GM12878 (cell line): ENCODE measurements around the gene MYBPC2. TPM values are rescaled to one million over a fixed set of nuclear protein-coding genes. Genes with fewer than 3 reads are reported as not detected.

Experiments used
- ATAC-seq: fragments of 200-7000 bp; cut with Tn5 transposase; 3 replicates; pipeline ENCODE4 v1.9.1; 2020; ENCODE audit warnings: mild to moderate bottlenecking, moderate library complexity
- BruUV-seq: library from RNA; stranded (reverse); fragments of 400-500 nt; replicated peaks from 2 replicates; lab custom pipeline; 2021; lab: Mats Ljungman, UMichigan
- CTCF ChIA-PET: fragments of 300-600 bp; sonication (Branson Sonifier 250); formaldehyde crosslinking; extraction: SDS; loops from one replicate; lab custom pipeline; 2021; ENCODE audit warnings: inconsistent platforms; lab: Yijun Ruan, JAX
- POLR2A ChIA-PET: fragments of 350-600 bp; formaldehyde crosslinking; extraction: SDS; loops from one replicate; lab custom pipeline; 2021; ENCODE audit warnings: inconsistent platforms; lab: Charles Lee
- RAD21 ChIA-PET: fragments of 300-600 bp; sonication (Branson Sonifier 250); formaldehyde crosslinking; loops from one replicate; lab custom pipeline; 2023; ENCODE audit warnings: antibody characterized with exemption; ENCODE audit not compliant: unreplicated experiment; lab: Charles Lee
- SMC1A ChIA-PET: fragments of 300-600 bp; sonication (Branson Sonifier 250); formaldehyde crosslinking; loops from one replicate; lab custom pipeline; 2023; ENCODE audit not compliant: unreplicated experiment, uncharacterized antibody; lab: Charles Lee
- DNase-seq: peaks from one replicate; pipeline ENCODE4 v3.0.0-alpha.2; 2011; ENCODE audit warnings: low read depth, low spot score
- FAIRE-seq: peaks from 3 replicates; lab custom pipeline; 2011; peaks lifted over from hg19 to GRCh38; lab: Jason Lieb, UNC
- H2AFZ ChIP-seq: 2 replicates; pipeline ENCODE4 v1.6.0; 2011; ENCODE audit warnings: low read depth, low read length, control low read depth; ENCODE audit not compliant: control insufficient read depth
- H3K27ac ChIP-seq: 2 replicates; pipeline ENCODE4 v1.5.1; 2011; ENCODE audit warnings: control low read depth; ENCODE audit not compliant: control insufficient read depth, insufficient read depth
- H3K27me3 ChIP-seq, 2 experiments: replicated peaks in 1 of 2; 2 replicates each; pipeline versions ENCODE4 v1.6.0 to v1.6.1; 2011; ENCODE audit warnings: low read length in 1 of 2; ENCODE audit not compliant: control insufficient read depth in 2 of 2, insufficient read depth in 2 of 2
- H3K36me3 ChIP-seq, 2 experiments: 2 replicates each; pipeline ENCODE4 v1.5.1; 2011; ENCODE audit warnings: low read length in 1 of 2; ENCODE audit not compliant: control insufficient read depth in 2 of 2, insufficient read depth in 2 of 2
- H3K4me1 ChIP-seq: 2 replicates; pipeline ENCODE4 v1.6.1; 2011; ENCODE audit warnings: mild to moderate bottlenecking, low read length, moderate library complexity, mixed read lengths; ENCODE audit not compliant: control insufficient read depth, insufficient read depth
- H3K4me2 ChIP-seq: 2 replicates; pipeline ENCODE4 v1.6.0; 2011; ENCODE audit warnings: control low read depth; ENCODE audit not compliant: control insufficient read depth, insufficient read depth
- H3K4me3 ChIP-seq: fragments of 200-600 bp; sonication (generic); 2 replicates; pipeline ENCODE4 v1.5.1; 2016
- H3K79me2 ChIP-seq: 2 replicates; pipeline ENCODE4 v1.6.0; 2011; ENCODE audit warnings: low read length; ENCODE audit not compliant: control insufficient read depth, insufficient read depth
- H3K9ac ChIP-seq: 2 replicates; pipeline ENCODE4 v1.8.0; 2011; ENCODE audit warnings: low read length, control low read depth, mixed read lengths; ENCODE audit not compliant: control insufficient read depth, insufficient read depth
- H3K9me3 ChIP-seq: replicated peaks from 3 replicates; pipeline ENCODE4 v1.5.1; 2011; ENCODE audit warnings: mild to moderate bottlenecking, low read length; ENCODE audit not compliant: control insufficient read depth, insufficient read depth
- H4K20me1 ChIP-seq: 2 replicates; pipeline ENCODE4 v1.6.0; 2011; ENCODE audit not compliant: control insufficient read depth, insufficient read depth
- CREB1 ChIP-seq: IDR thresholded peaks from 2 replicates; pipeline ENCODE4 v1.6.1; 2012; ENCODE audit warnings: low read depth, mild to moderate bottlenecking, inconsistent platforms
- NR2C1 ChIP-seq: fragments of 450-650 bp; IDR thresholded peaks from 2 replicates; pipeline ENCODE4 v1.6.1; 2017; ENCODE audit warnings: antibody characterized with exemption, mild to moderate bottlenecking, moderate library complexity
- NR2F1 ChIP-seq: fragments of 450-650 bp; conservative IDR thresholded peaks from 2 replicates; pipeline ENCODE4 v1.6.1; 2017; ENCODE audit warnings: mild to moderate bottlenecking
- YBX1 ChIP-seq: fragments of 450-650 bp; IDR thresholded peaks from 2 replicates; pipeline ENCODE4 v1.6.1; 2016; ENCODE audit warnings: antibody characterized with exemption
- WGBS: methylation state at CpG from one replicate; pipeline ENCODE4 v1.1.6; 2016; ENCODE audit warnings: low lambda C conversion rate; ENCODE audit not compliant: insufficient replicate concordance, insufficient coverage; ENCODE audit errors: missing lambda C conversion rate; 5-methylcytosine and 5-hydroxymethylcytosine counted together
- in situ Hi-C: fragments of 300-500 bp; cut with MboI; formaldehyde crosslinking; loops from 9 replicates; pipeline ENCODE4 v1.14.3; 2018; ENCODE audit warnings: mixed read lengths
- intact Hi-C: fragments of 100-400 bp; cut with micrococcal nuclease; formaldehyde crosslinking; loops from one replicate; pipeline ENCODE4 v1.14.2; 2022; ENCODE audit not compliant: unreplicated experiment
- polyA plus RNA-seq, 11 experiments: library from polyadenylated mRNA; depleted of rRNA in 4 of 11; unstranded in 6 of 11; stranded (reverse) in 5 of 11; fragments of >200 nt; fragmentation: Nextera tagmentation in 4 of 11; fragmentation: Illumina TruSeq in 1 of 11; extraction: Ambion mirVana in 4 of 11; extraction: Trizol in 1 of 11; gene quantifications; 1 replicate in 1 of 11; 2 replicates in 10 of 11; pipeline versions ENCODE4 v1.2.1 to v1.2.3, GENCODE V29; 2011 to 2016; ENCODE audit warnings: inconsistent platforms in 2 of 11, missing spikeins in 2 of 11, low read depth in 1 of 11
- total RNA-seq, 4 experiments: library from RNA; depleted of rRNA in 3 of 4; stranded (reverse); fragments of >200 nt in 3 of 4; fragmentation: Illumina TruSeq in 1 of 4; extraction: Trizol in 1 of 4; gene quantifications; 2 replicates each; pipeline versions ENCODE4 v1.2.1 to v1.2.3, GENCODE V29; 2013 to 2021
- TF ChIP-seq, protein P1 (sequence below): fragments of 450-650 bp; IDR thresholded peaks from 2 replicates; pipeline ENCODE4 v1.6.1; 2018; ENCODE audit warnings: borderline replicate concordance, mild to moderate bottlenecking; ENCODE audit not compliant: partially characterized antibody

Gene MYBPC2
- total and polyA plus RNA-seq, 10 of the 15 experiments (the other 5 are each of a cell fraction or from before 2014, with no cell fraction given) = 0.09 to 2.6 (median 0.61) TPM

DNA sequence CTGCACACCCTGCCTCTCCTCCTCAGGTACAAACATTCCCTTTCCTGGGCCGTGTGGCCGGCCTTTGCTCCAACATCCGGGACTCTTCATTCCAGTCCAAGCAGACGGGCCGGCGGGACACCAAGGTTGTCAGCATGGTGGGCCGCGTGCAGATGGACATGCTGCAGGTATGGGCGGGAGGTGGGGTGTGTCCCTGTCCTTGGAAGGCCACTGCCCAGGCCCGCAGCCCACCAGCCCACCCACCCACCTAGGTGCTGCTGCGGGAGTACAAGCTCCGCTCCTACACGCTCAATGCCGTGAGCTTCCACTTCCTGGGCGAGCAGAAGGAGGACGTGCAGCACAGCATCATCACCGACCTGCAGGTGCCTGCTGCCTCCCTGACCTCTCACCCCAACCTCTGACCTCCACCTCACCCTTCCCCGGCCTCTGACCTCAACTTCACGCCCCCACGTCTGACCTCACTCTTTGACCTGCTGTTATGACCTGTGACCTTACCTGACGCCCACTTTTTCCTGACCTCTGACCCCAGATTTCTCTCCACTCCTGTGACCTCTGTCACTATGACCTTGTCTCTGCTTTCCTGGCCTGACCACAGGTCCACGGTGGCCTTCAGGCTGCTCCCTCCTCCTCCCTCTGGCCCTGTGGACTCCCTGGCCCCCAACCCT lies 26.4 kb upstream of the MYBPC2 start:
- intact Hi-C loops (no loop called here), in situ Hi-C loops (no loop called here)
- peak; percentile 71 for TF ChIP-seq NR2C1
- TF ChIP-seq, protein P1, sequence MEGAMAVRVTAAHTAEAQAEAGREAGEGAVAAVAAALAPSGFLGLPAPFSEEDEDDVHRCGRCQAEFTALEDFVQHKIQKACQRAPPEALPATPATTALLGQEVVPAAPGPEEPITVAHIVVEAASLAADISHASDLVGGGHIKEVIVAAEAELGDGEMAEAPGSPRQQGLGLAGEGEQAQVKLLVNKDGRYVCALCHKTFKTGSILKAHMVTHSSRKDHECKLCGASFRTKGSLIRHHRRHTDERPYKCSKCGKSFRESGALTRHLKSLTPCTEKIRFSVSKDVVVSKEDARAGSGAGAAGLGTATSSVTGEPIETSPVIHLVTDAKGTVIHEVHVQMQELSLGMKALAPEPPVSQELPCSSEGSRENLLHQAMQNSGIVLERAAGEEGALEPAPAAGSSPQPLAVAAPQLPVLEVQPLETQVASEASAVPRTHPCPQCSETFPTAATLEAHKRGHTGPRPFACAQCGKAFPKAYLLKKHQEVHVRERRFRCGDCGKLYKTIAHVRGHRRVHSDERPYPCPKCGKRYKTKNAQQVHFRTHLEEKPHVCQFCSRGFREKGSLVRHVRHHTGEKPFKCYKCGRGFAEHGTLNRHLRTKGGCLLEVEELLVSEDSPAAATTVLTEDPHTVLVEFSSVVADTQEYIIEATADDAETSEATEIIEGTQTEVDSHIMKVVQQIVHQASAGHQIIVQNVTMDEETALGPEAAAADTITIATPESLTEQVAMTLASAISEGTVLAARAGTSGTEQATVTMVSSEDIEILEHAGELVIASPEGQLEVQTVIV = no peak
- peak; percentile 64 for TF ChIP-seq NR2F1
- TF ChIP-seq YBX1 = no peak
- no peak for TF ChIP-seq CREB1
- ChIA-PET SMC1A (no interaction called here), CTCF (no interaction called here), POLR2A (no interaction called here), RAD21 (no interaction called here)
- H4K20me1 ChIP-seq = no peaks in the 10 kb centered on the region
- 92% methylated on average over 22 of the region's 22 CpGs for WGBS
- no TSS peak for BruUV-seq
- no peak overlapping the region for H3K4me2 ChIP-seq
- no peak overlapping the region for H2AFZ ChIP-seq
- H3K9me3 ChIP-seq = no peaks in the 10 kb centered on the region
- no peaks in the 10 kb centered on the region for H3K4me1 ChIP-seq
- H3K79me2 ChIP-seq = no peaks in the 10 kb centered on the region
- H3K36me3 ChIP-seq = peaks cover 2 to 50% of the 10 kb centered on the region in 2 experiments; a peak in 2 of 4 replicates
- no peak for DNase-seq
- H3K27ac ChIP-seq = no peak overlapping the region
- FAIRE-seq = no peak
- H3K4me3 ChIP-seq = no peak overlapping the region
- no peaks in the 10 kb centered on the region for H3K27me3 ChIP-seq
- H3K9ac ChIP-seq = no peak overlapping the region
- ATAC-seq = no peak
